ENCODE data around the gene CBLB. TPM values are rescaled to one million over a fixed set of nuclear protein-coding genes. Genes with fewer than 3 reads are reported as not detected.

Gene CBLB
- total and polyA plus RNA-seq, 2 experiments from 2014 or later, result 36.6 to 41.9 TPM

DNA sequence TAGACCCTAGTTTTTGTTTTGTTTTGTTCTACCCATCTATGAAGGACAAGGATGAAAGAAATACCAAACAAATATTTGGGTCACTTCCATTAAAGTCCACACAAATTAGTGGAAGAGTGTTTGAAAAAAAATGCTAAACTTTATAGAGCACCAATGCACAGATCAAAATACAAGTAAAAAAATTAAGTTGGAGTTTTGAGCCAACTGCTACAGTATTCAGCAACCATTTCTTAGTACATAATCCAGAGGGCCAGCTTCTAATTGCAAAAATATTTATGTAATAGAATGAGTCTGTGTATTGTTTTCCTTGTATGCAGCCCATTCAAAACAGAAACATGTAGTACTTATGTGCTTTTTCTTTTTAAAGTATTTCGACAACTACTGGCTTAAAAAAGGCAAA lies 121.1 kb downstream of the CBLB start:
- Histone ChIP-seq H3K4me1 (ENCODE audit: insufficient read depth) (peaks cover 45% of the 10 kb centered on the region), H3K27me3 (replicated peaks; ENCODE audit: insufficient read depth) (no peaks in the 10 kb centered on the region), H3K9ac (peak overlapping the region; percentile 30; the same call in 1 of the 2 replicates), H2AFZ (no peak overlapping the region), H3K36me3 (ENCODE audit: low read depth) (peaks cover 38% of the 10 kb centered on the region), H3K4me3 (no peak overlapping the region), H3K4me2 (ENCODE audit: unreplicated experiment) (peak overlapping the region; percentile 50), H3K9me2 (ENCODE audit: insufficient read depth) (no peaks in the 10 kb centered on the region), H3K9me3 (ENCODE audit: low read depth) (no peaks in the 10 kb centered on the region), H4K20me1 (ENCODE audit: insufficient read depth) (no peaks in the 10 kb centered on the region), H3K79me2 (ENCODE audit: insufficient read depth) (peaks cover 97% of the 10 kb centered on the region), H3F3A (ENCODE audit: insufficient read depth) (peaks cover 72% of the 10 kb centered on the region), H3K27ac (peak overlapping the region; percentile 55)
- DNase-seq, result peak; percentile 25
- 8 to 9% methylated on average over 1 of the region's 1 CpG for WGBS, 2 experiments (ENCODE audit: low coverage in 1 of 2, low lambda C conversion rate in 2 of 2, missing lambda C conversion rate in 2 of 2)
- in situ Hi-C loops (cut with MboI), result no loop called here
- no peak for TF ChIP-seq EZH2 (IDR thresholded peaks at IDR 0.05; ENCODE audit: insufficient read depth, poor library complexity, severe bottlenecking)
- no peak for TF ChIP-seq EZH2phosphoT487 (IDR thresholded peaks at IDR 0.05; ENCODE audit: insufficient read depth, low read depth)

GRCh38 chr3:105747060-105747541 lies 121.7 kb downstream of the CBLB start:
- Histone ChIP-seq H3K9me2 (ENCODE audit: insufficient read depth) (no peaks in the 10 kb centered on the region), H3K27me3 (replicated peaks; ENCODE audit: insufficient read depth) (no peaks in the 10 kb centered on the region), H3K9me3 (ENCODE audit: low read depth) (no peaks in the 10 kb centered on the region), H3K4me3 (no peak overlapping the region), H4K20me1 (ENCODE audit: insufficient read depth) (no peaks in the 10 kb centered on the region), H3K9ac (peak overlapping the region; percentile 36), H2AFZ (no peak overlapping the region), H3F3A (ENCODE audit: insufficient read depth) (peaks cover 66% of the 10 kb centered on the region), H3K27ac (peak overlapping the region; percentile 55), H3K4me1 (ENCODE audit: insufficient read depth) (peaks cover 44% of the 10 kb centered on the region), H3K79me2 (ENCODE audit: insufficient read depth) (peaks cover 97% of the 10 kb centered on the region), H3K4me2 (ENCODE audit: unreplicated experiment) (peak overlapping the region; percentile 50), H3K36me3 (ENCODE audit: low read depth) (peaks cover 38% of the 10 kb centered on the region)
- WGBS, 2 experiments (ENCODE audit: low coverage in 1 of 2, low lambda C conversion rate in 2 of 2, missing lambda C conversion rate in 2 of 2), result 1 to 6% methylated on average over 3 of the region's 3 CpGs
- peak; percentile 86 for DNase-seq
- no peak for TF ChIP-seq EZH2phosphoT487 (IDR thresholded peaks at IDR 0.05; ENCODE audit: insufficient read depth, low read depth)
- no peak for TF ChIP-seq EZH2 (IDR thresholded peaks at IDR 0.05; ENCODE audit: insufficient read depth, poor library complexity, severe bottlenecking)
- in situ Hi-C loops (cut with MboI), result no loop called here

- TF ChIP-seq EZH2phosphoT487 (IDR thresholded peaks at IDR 0.05; ENCODE audit: insufficient read depth, low read depth) (no peak), EZH2 (IDR thresholded peaks at IDR 0.05; ENCODE audit: insufficient read depth, poor library complexity, severe bottlenecking) (no peak)
- no peak overlapping the region for H2AFZ ChIP-seq
- H3K4me2 ChIP-seq (ENCODE audit: unreplicated experiment), result peak overlapping the region; percentile 50
These were observed 122.4 kb downstream of the CBLB start for GRCh38 chr3:105746231-105746996.

GRCh38 chr3:105745046-105745445 lies 123.8 kb downstream of the CBLB start:
- Histone ChIP-seq H3K4me3 (no peak overlapping the region), H3K9me3 (ENCODE audit: low read depth) (no peaks in the 10 kb centered on the region), H3K9me2 (ENCODE audit: insufficient read depth) (no peaks in the 10 kb centered on the region), H3K9ac (no peak overlapping the region), H3K4me2 (ENCODE audit: unreplicated experiment) (no peak overlapping the region), H3K79me2 (ENCODE audit: insufficient read depth) (peaks cover 96% of the 10 kb centered on the region), H3K36me3 (ENCODE audit: low read depth) (peaks cover 33% of the 10 kb centered on the region), H2AFZ (no peak overlapping the region), H4K20me1 (ENCODE audit: insufficient read depth) (no peaks in the 10 kb centered on the region), H3K4me1 (ENCODE audit: insufficient read depth) (peaks cover 35% of the 10 kb centered on the region), H3K27ac (no peak overlapping the region), H3K27me3 (replicated peaks; ENCODE audit: insufficient read depth) (no peaks in the 10 kb centered on the region), H3F3A (ENCODE audit: insufficient read depth) (peaks cover 52% of the 10 kb centered on the region)
- TF ChIP-seq EZH2phosphoT487 (IDR thresholded peaks at IDR 0.05; ENCODE audit: insufficient read depth, low read depth) (no peak), EZH2 (IDR thresholded peaks at IDR 0.05; ENCODE audit: insufficient read depth, poor library complexity, severe bottlenecking) (no peak)
- 80 to 87% methylated on average over 3 of the region's 3 CpGs for WGBS, 2 experiments (ENCODE audit: low coverage in 1 of 2, low lambda C conversion rate in 2 of 2, missing lambda C conversion rate in 2 of 2)
- no peak for DNase-seq
- in situ Hi-C loops (cut with MboI), result no loop called here

More at GRCh38 chr3:105746231-105746996, 122.4 kb downstream of the CBLB start:
- no peaks in the 10 kb centered on the region for H3K9me2 ChIP-seq (ENCODE audit: insufficient read depth)
- peak overlapping the region; percentile 55 for H3K27ac ChIP-seq
- no peak for DNase-seq
- 98 to 100% methylated on average over 3 of the region's 3 CpGs for whole genome bisulfite sequencing, 2 experiments (ENCODE audit: low coverage in 1 of 2, low lambda C conversion rate in 2 of 2, missing lambda C conversion rate in 2 of 2)
- in situ Hi-C loops (cut with MboI), result no loop called here
- H3K79me2 ChIP-seq (ENCODE audit: insufficient read depth), result peaks cover 97% of the 10 kb centered on the region
- peaks cover 62% of the 10 kb centered on the region for H3F3A ChIP-seq (ENCODE audit: insufficient read depth)
- no peak overlapping the region for H3K4me3 ChIP-seq
- no peaks in the 10 kb centered on the region for H3K9me3 ChIP-seq (ENCODE audit: low read depth)
- no peaks in the 10 kb centered on the region for H3K27me3 ChIP-seq (replicated peaks; ENCODE audit: insufficient read depth)
- peak overlapping the region; percentile 36 for H3K9ac ChIP-seq
- H3K4me1 ChIP-seq (ENCODE audit: insufficient read depth), result peaks cover 39% of the 10 kb centered on the region
- H4K20me1 ChIP-seq (ENCODE audit: insufficient read depth), result no peaks in the 10 kb centered on the region
- H3K36me3 ChIP-seq (ENCODE audit: low read depth), result peaks cover 38% of the 10 kb centered on the region
